Measurements from ENCODE around the gene IL27RA.

- TF ChIP-seq HOXD13 (CRISPR knock-in tag; IDR thresholded peaks at IDR 0.05; ENCODE audit: borderline replicate concordance) (no peak), ZBTB17 (tag by site-specific recombination; IDR thresholded peaks at IDR 0.05) (no peak), ZNF792 (tag by site-specific recombination; IDR thresholded peaks at IDR 0.05) (no peak), ZFP41 (tag by site-specific recombination; IDR thresholded peaks at IDR 0.05; ENCODE audit: borderline replicate concordance) (no peak), ZEB2 (tag by site-specific recombination; IDR thresholded peaks at IDR 0.05) (no peak), ZNF146 (tag by site-specific recombination; IDR thresholded peaks at IDR 0.05) (no peak), CTCF (tag by site-specific recombination; IDR thresholded peaks at IDR 0.05) (no peak), SETDB1 (IDR thresholded peaks at IDR 0.05; ENCODE audit: insufficient read length, low read length) (no peak), ZNF292 (tag by site-specific recombination; IDR thresholded peaks at IDR 0.05; ENCODE audit: borderline replicate concordance, low read depth) (no peak), ZNF37A (tag by site-specific recombination; IDR thresholded peaks at IDR 0.05) (no peak), ZNF391 (tag by site-specific recombination; IDR thresholded peaks at IDR 0.05; ENCODE audit: borderline replicate concordance, low read depth) (no peak), ZNF18 (tag by site-specific recombination; IDR thresholded peaks at IDR 0.05) (no peak)
Measured at GRCh38 chr19:13989487-13989886, 42.1 kb upstream of the IL27RA start.

All from HEK293 (cell line).